K562 (cell line): ENCODE results near the gene LTK. TPM values are rescaled to one million over a fixed set of nuclear protein-coding genes. Genes with fewer than 3 reads are reported as not detected.
A peak's percentile ranks its signal among the peaks of the same experiment; 100 is the strongest.

Experiments used
- ARHGAP35 ChIP-seq: fragments of 450-650 bp; IDR thresholded peaks from 2 replicates; pipeline ENCODE4 v1.6.1; 2018; ENCODE audit not compliant: partially characterized antibody
- COPS2 ChIP-seq: fragments of 450-650 bp; conservative IDR thresholded peaks from 2 replicates; pipeline ENCODE4 v1.6.1; 2016; ENCODE audit warnings: mild to moderate bottlenecking, moderate library complexity
- E2F5 ChIP-seq: sonication (generic); formaldehyde crosslinking; IDR thresholded peaks from 2 replicates; pipeline ENCODE4 v1.8.0; 2022; ENCODE audit warnings: mild to moderate bottlenecking, missing genetic modification reagents
- EP300 ChIP-seq: IDR thresholded peaks from 2 replicates; pipeline ENCODE4 v1.6.1; 2012; ENCODE audit warnings: low read length, improper control_type of control experiment
- ETV5 ChIP-seq: sonication (generic); formaldehyde crosslinking; IDR thresholded peaks from 2 replicates; pipeline ENCODE4 v1.4.0; 2020; ENCODE audit warnings: low read depth, mild to moderate bottlenecking, missing genetic modification reagents
- FOXM1 ChIP-seq, 2 experiments: fragments of 450-650 bp in 1 of 2; sonication (generic) in 1 of 2; formaldehyde crosslinking in 1 of 2; IDR thresholded peaks; 2 replicates each; pipeline versions ENCODE4 v1.6.1 to v1.9.0; 2017 to 2022; ENCODE audit warnings: low read depth in 2 of 2, mild to moderate bottlenecking in 2 of 2, missing genetic modification reagents in 1 of 2, moderate library complexity in 1 of 2
- FUS ChIP-seq: fragments of 200-400 bp; formaldehyde crosslinking; optimal IDR thresholded peaks from 2 replicates; pipeline ENCODE3; 2017; ENCODE audit warnings: low read depth, low read length
- GABPB2 ChIP-seq: fragments of 250-450 bp; sonication (Bioruptor Pico); conservative IDR thresholded peaks from 2 replicates; pipeline ENCODE4 v1.5.1; 2021; ENCODE audit warnings: mild to moderate bottlenecking
- HIVEP1 ChIP-seq: fragments of 250-450 bp; sonication (Bioruptor Pico); IDR thresholded peaks from 2 replicates; pipeline ENCODE4 v1.4.0; 2020; ENCODE audit warnings: mild to moderate bottlenecking
- HLTF ChIP-seq: fragments of 450-650 bp; IDR thresholded peaks from 2 replicates; pipeline ENCODE4 v1.6.1; 2016
- NEUROD1 ChIP-seq: fragments of 150-350 bp; IDR thresholded peaks from 2 replicates; pipeline ENCODE4 v1.6.1; 2014; ENCODE audit warnings: borderline replicate concordance, low read length, low read depth; ENCODE audit not compliant: partially characterized antibody
- PCBP2 ChIP-seq: fragments of 200-400 bp; formaldehyde crosslinking; IDR thresholded peaks from 2 replicates; pipeline ENCODE4 v1.6.1; 2018; ENCODE audit warnings: low read length, low read depth, mild to moderate bottlenecking, moderate library complexity; ENCODE audit not compliant: poor library complexity, severe bottlenecking
- PRDM10 ChIP-seq: fragments of 450-650 bp; IDR thresholded peaks from 2 replicates; pipeline ENCODE4 v1.6.1; 2018; ENCODE audit not compliant: partially characterized antibody
- RAD21 ChIP-seq, 2 experiments: fragments of 250-450 bp in 1 of 2; fragments of 450-650 bp in 1 of 2; sonication (Bioruptor Pico) in 1 of 2; formaldehyde crosslinking in 1 of 2; IDR thresholded peaks in 1 of 2; conservative IDR thresholded peaks in 1 of 2; 2 replicates each; pipeline versions ENCODE4 v1.4.0 to v1.8.0; 2020 to 2022; ENCODE audit warnings: mild to moderate bottlenecking in 2 of 2, moderate library complexity in 1 of 2
- RBM39 ChIP-seq: fragments of 200-400 bp; formaldehyde crosslinking; optimal IDR thresholded peaks from 2 replicates; pipeline ENCODE3; 2018; ENCODE audit warnings: low read depth, low read length
- SAP30 ChIP-seq: fragments of 200-600 bp; sonication (generic); IDR thresholded peaks from 2 replicates; pipeline ENCODE4 v1.6.1; 2012; ENCODE audit warnings: borderline replicate concordance, low read depth, mild to moderate bottlenecking, moderate library complexity, low read length, control low read depth, inconsistent platforms; ENCODE audit not compliant: insufficient read depth, poor library complexity, severe bottlenecking
- ZBTB9 ChIP-seq: fragments of 450-650 bp; formaldehyde crosslinking; IDR thresholded peaks from 2 replicates; pipeline ENCODE4 v1.4.0; 2020; ENCODE audit warnings: mild to moderate bottlenecking, moderate library complexity
- ZKSCAN8 ChIP-seq: fragments of 200-800 bp; sonication (Bioruptor generic); IDR thresholded peaks from 2 replicates; pipeline ENCODE4 v1.6.1; 2016; ENCODE audit warnings: missing genetic modification characterization, missing compliant biosample characterization
- ZNF280B ChIP-seq: fragments of 250-450 bp; sonication (Bioruptor Pico); IDR thresholded peaks from 2 replicates; pipeline ENCODE4 v1.5.1; 2021; ENCODE audit warnings: mild to moderate bottlenecking
- polyA plus RNA-seq, 8 experiments: library from polyadenylated mRNA; depleted of rRNA in 4 of 8; stranded (reverse) in 5 of 8; unstranded in 3 of 8; fragments of >200 nt; fragmentation: Nextera tagmentation in 2 of 8; fragmentation: Illumina TruSeq in 1 of 8; extraction: Ambion mirVana in 2 of 8; extraction: Trizol in 1 of 8; gene quantifications; 2 replicates each; pipeline versions ENCODE4 v1.2.1 to v1.2.3, GENCODE V29; 2011 to 2014; ENCODE audit warnings: inconsistent platforms in 1 of 8, missing spikeins in 1 of 8
- total RNA-seq, 7 experiments: library from RNA; depleted of rRNA in 6 of 7; stranded (reverse); fragments of >200 nt in 6 of 7; fragmentation: Illumina TruSeq in 2 of 7; extraction: Trizol in 2 of 7; gene quantifications; 2 replicates each; pipeline versions ENCODE4 v1.2.1 to v1.2.3, GENCODE V29; 2011 to 2021; ENCODE audit warnings: low replicate concordance in 1 of 7

LTK gene
- total and polyA plus RNA-seq, 9 of the 15 experiments (the other 6 are each of a cell fraction or from before 2014, with no cell fraction given): 0.25 to 4.4 (median 1.8) TPM

- TF ChIP-seq COPS2 (no peak), ZBTB9 (CRISPR knock-in tag) (peak; percentile 75; the same call in 1 of the 2 replicates), RAD21 (CRISPR knock-in tag; conservative IDR thresholded peaks at IDR 0.05 in 1 of 2, IDR thresholded peaks at IDR 0.05 in 1 of 2) (no peak), ARHGAP35 (no peak), PRDM10 (peak; percentile 91), FOXM1 (IDR thresholded peaks at IDR 0.05; ENCODE audit: low read depth) (no peak), FOXM1 (CRISPR knock-in tag; IDR thresholded peaks at IDR 0.05; ENCODE audit: low read depth) (peak; percentile 74), EP300 (peak; percentile 29; the same call in 1 of the 2 replicates), ZNF280B (CRISPR knock-in tag) (no peak), ZKSCAN8 (CRISPR knock-in tag) (no peak), HIVEP1 (CRISPR knock-in tag) (no peak), HLTF (no peak), FUS (no peak), E2F5 (CRISPR knock-in tag) (no peak), GABPB2 (CRISPR knock-in tag) (no peak), NEUROD1 (no peak), RBM39 (no peak), PCBP2 (no peak), ETV5 (CRISPR knock-in tag) (peak; percentile 55; the same call in 1 of the 2 replicates), SAP30 (no peak)
Observed at GRCh38 chr15:41495736-41496599, 17.7 kb downstream of the LTK start (continued).
